Measurements from ENCODE around the gene CDC42BPB. TPM values are rescaled to one million over a fixed set of nuclear protein-coding genes. Genes with fewer than 3 reads are reported as not detected.

The CDC42BPB gene
- total RNA-seq, 1 experiment from 2014 or later, result 45.0 TPM

DNA sequence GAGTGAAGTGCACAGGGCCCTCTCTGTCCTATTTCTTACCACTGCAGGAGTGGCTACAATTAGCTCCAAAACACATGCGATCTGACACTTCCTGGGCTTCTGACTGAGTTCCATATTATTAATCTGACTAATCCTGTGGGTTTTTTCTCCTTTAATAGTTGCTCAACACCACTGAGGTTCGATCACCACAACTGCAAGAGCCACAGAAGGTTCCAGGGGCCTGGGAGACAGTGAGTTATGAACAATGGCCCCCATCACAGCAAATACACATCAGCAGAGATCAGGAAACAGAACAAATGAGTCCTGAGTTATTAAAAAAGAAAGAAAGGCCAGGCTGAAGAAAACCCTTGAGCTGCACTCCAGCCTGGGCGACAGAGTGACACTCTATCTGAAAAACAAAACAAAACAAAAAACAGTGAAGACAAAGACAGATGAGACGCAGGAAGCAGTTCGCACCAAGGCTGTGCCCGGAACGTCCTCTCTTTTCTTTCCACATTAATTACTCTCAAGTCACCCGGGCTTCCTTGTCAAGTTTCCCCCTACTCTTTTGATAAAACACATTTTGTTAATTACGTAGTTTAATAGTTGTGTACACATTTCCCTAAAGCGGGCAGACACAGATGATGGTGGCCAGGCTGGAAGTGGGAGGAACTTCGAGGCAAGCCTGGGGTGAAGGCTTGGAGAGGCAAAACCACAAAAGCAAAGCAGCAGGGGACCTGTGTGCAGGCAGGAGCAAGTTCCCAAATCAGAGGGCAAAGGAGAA, 42.7 kb downstream of the CDC42BPB start:
- in situ Hi-C loops (cut with HindIII; ENCODE audit: low pct_unique_long_range_greater_than_20kb, low sequenced_read_pairs), result no loop called here
- no peak for DNase-seq (ENCODE audit: low read depth, low spot score)

DNA sequence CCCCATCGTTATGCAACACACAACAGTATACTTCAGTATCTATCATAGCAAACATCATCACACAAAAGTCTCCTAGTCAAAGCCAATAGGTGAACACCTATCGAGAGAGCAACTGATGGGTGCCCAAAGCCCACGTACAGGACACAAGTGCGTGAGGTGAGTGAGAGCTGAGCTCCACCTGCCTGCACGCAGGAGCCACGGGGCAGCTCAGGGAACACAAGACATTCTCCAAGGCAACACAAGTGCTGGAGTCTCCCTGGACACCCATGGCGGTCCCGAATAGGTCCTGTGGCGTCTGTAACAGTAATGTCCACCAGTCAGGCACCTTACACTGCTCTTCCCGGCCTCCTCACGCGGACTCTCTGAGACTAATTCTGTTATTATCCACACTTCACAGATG, 44.3 kb downstream of the CDC42BPB start:
- in situ Hi-C loops (cut with HindIII; ENCODE audit: low pct_unique_long_range_greater_than_20kb, low sequenced_read_pairs), result no loop called here

DNA sequence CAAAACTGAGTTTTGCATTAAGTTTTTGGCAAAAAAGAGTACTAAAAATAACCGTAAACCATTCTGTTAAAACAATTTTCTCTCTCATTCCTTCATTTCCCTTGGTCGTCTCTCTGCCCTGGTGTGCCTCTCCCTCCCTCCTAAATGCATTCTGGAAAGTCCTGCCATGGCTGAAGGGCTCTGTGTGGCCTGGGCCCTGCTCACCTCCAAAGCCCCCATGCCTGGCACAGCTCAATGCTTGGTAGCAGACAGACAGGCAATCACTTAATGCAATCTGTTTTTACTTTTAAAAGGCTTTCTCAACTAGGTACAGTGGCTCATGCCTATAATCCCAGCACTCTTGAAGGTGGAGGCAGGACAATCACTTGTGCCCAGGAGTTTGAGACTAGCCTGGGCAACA, 47.8 kb downstream of the CDC42BPB start:
- in situ Hi-C loops (cut with HindIII; ENCODE audit: low pct_unique_long_range_greater_than_20kb, low sequenced_read_pairs), result no loop called here
- no peak for DNase-seq (ENCODE audit: low read depth, low spot score)

More for the DNA sequence above, 44.3 kb downstream of the CDC42BPB start:
- DNase-seq (ENCODE audit: low read depth, low spot score), result no peak

DNA sequence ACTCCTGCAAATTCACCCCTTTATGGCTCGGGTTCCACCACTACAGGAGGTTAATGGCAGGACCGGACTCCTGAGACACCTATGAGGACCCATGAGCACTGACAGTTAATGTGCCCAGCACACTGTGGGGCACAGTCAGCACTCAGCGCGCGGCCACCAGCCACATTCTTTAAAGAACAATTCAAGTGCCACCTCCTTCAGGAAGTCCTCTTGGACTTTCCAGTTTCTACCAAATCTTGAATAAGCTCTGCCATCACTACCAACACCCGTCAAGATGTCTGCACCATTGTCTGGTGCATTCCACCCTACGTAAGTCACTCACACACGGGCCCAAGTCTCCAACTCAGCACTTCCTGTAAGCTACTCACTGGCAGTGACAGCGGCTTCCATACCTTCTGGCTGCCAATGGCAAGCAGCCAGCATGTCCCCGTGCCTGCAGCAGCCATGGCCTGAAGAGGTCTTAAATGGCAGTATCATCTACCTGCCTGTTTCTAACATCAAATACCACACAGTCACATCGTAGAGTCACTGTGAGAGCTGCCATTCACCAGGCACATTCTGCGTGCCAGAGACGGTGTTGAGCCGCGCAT, 48.5 kb downstream of the CDC42BPB start:
- in situ Hi-C loops (cut with HindIII; ENCODE audit: low pct_unique_long_range_greater_than_20kb, low sequenced_read_pairs), result no loop called here

DNA sequence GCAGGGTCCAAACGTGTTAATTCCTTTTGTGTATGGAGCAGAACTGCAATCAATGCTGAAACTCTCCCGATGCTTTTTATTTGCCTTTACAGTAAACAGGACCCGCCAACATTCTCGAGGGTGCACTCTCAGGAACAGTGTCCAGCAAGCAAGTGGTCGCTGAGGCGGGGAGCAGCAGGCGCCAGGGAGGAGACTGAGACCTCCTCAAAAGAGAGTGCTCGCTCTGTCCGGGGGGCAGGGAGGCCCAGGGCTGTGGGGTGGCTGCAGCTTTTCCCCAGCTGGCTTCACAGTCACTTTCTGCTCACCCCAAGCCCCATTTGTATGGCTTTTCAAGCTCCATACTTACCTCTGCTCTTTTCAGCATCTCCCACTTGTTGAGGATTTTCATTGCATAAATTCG, 49.2 kb downstream of the CDC42BPB start:
- DNase-seq (ENCODE audit: low read depth, low spot score), result no peak
- in situ Hi-C loops (cut with HindIII; ENCODE audit: low pct_unique_long_range_greater_than_20kb, low sequenced_read_pairs), result no loop called here

More for the DNA sequence above, 48.5 kb downstream of the CDC42BPB start:
- DNase-seq (ENCODE audit: low read depth, low spot score), result no peak

DNA sequence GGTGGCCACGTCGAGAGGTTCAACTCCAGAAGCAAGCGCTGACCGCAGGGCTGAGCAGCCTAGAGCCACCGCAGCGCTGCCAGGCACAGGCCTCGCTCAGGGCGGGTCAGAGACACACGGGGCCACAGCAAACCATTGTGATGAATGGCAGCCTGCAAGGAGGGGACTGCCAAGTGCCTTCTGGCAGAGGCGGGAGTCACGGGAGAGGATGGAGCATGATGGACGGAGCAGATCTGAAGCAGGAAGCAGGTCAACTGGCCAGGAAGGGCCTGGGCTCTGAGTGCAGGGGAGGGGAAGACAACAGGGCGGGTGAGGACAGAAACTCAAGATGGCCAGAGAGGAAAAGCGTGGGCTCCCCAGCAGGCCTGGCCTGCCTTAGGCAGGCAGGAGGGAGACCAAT, 49.8 kb downstream of the CDC42BPB start:
- in situ Hi-C loops (cut with HindIII; ENCODE audit: low pct_unique_long_range_greater_than_20kb, low sequenced_read_pairs), result no loop called here
- no peak for DNase-seq (ENCODE audit: low read depth, low spot score)

DNA sequence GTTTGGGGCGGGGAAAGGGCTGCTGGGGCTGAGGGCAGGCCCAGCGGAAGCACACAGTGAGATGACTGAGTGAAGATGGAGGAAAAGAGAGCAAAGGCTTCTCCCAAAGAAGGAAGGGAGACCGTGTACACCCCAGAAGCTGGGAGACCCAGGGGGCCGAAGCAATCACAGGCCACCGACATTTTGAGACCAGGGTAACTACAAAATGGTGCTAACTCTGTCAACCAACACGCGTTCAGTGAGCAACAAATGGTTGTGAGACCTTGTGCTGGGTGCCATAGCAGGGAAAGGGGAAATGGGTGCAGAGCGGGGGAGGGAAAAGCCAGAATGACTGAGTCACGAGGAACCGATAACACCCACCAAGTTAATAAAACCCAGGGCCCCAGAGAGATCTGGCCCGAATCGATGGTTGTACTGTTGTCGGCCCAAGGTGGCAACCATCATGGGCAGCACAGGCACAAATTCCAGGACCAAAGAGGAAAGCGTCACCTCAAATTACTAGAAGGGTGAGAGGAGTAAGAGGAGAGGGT, 50.3 kb downstream of the CDC42BPB start:
- in situ Hi-C loops (cut with HindIII; ENCODE audit: low pct_unique_long_range_greater_than_20kb, low sequenced_read_pairs), result no loop called here
- DNase-seq (ENCODE audit: low read depth, low spot score), result no peak

DNA sequence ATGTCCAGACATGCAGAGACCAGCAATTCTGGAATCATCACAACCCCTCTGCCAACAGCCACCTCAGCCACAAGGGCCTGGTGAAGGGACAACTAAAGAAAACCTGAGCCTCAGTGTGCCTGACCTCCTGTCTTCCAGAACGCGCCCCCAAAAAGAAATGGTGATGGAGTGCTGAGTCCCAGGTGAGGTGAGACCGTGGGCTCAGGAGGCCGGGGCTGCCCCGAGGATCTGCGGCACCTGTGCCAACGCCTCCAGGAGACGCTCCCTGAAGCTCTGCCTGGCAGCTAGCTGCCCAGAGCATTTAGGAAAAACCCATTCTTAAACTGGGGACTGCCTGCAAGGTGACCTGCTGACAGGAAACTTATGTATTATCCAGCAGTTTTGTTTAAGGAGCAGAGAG, 51.2 kb downstream of the CDC42BPB start:
- in situ Hi-C loops (cut with HindIII; ENCODE audit: low pct_unique_long_range_greater_than_20kb, low sequenced_read_pairs), result no loop called here
- DNase-seq (ENCODE audit: low read depth, low spot score), result no peak

DNA sequence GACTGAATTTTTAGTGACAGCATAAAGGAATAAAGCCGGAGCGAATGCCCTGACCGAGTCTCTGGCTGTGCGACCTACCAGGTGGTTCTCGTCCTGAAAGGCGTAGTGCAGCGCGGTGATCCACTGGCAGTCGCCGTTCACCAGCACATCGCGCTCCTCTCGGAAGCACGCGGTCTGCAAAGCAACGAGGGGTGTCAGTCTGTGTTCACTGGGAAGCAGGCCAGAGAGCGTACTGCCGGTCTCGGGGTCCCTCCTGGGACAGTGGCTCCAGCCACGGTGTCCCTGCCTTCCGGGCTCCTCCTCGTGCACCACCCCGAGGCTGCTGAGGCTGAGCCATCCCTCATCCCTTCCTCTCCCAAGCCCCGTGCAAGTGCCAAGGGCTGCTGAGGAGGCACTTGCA, 53.5 kb downstream of the CDC42BPB start:
- no peak for DNase-seq (ENCODE audit: low read depth, low spot score)
- in situ Hi-C loops (cut with HindIII; ENCODE audit: low pct_unique_long_range_greater_than_20kb, low sequenced_read_pairs), result no loop called here

DNA sequence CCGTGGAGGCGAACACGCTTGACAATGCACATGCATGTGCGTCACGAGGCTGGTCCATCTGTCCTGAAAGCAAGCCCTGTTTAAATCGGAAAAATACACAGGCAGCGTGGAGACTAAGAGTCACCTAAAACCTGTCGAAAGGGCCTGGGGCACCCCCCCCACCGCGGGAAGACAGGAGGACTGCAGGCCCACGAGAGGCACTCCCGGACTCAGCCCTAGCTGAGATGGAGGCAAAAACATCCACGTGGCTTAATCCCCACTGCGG, 54.1 kb downstream of the CDC42BPB start:
- in situ Hi-C loops (cut with HindIII; ENCODE audit: low pct_unique_long_range_greater_than_20kb, low sequenced_read_pairs), result no loop called here
- no peak for DNase-seq (ENCODE audit: low read depth, low spot score)

DNA sequence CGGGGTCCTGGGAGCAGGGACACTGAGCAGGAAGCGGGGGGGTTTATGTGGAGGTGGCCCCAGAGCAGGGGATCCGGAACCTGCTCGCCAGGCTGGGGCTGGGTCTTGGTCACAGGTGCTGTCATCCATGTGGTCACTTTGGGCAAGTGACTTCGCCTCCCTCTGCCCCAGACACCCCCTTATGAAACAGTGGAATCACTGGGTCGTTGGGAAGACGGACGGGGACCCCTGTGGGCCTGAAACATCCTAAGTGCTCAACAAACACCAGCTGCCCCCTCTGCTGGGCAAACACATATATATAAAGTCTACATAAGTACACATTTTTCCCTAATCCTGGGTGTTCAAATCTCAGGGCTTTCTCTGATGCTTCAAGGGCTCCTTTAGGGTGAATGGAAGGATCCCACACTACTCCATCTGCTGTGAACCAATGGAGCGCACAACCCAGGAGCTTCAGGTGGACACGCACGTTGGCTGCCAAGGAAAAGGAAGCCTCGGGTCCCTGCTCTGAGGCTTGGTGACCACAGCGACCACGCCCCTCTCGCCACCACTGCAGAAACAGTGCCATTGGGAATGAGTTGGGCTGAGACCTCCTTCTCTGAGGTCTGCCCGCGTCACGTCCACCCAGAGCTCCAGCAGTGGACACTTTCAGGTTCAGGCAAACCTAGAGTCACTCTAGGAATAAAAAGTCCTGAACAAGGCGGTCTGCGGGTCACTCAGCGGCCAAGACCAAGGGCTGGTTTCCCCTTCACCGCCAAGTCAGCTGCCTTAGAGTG, 54.6 kb downstream of the CDC42BPB start:
- in situ Hi-C loops (cut with HindIII; ENCODE audit: low pct_unique_long_range_greater_than_20kb, low sequenced_read_pairs), result no loop called here
- DNase-seq (ENCODE audit: low read depth, low spot score), result no peak

DNA sequence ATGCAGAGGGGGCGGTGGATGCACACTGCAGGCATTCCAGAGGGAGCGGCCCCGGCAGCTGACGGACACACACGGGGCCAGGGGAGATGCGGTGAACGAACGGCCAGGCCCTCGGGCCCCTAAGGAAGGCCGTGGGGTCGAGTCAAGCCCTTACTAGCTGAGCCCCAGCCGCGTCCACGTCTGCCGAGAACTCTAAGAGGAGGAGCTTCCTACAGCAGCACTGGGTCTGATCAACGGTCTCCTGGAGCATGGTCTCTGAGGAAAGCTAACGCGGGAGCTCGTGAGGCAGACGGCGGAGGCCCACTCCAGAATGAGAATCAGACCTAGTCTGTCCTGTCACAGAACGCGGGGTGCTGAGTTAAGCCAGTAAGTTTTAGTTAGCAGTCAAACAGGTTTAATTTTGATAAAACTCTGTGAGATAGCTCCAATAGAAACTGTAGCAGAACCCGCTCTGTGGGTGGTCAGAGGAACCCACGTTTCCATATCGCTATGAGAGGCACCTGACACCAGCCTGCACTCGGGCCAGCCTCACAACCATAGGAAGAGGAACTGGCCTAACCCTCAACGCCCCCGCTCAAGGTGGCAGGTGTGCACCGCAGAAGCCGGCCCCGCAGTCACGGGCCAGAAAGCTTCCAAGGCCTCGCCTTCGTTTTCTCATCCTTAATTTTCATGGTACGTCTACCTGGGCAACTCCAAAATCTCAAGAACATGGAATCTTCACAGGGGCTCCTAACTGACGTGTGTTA, 55.5 kb downstream of the CDC42BPB start:
- in situ Hi-C loops (cut with HindIII; ENCODE audit: low pct_unique_long_range_greater_than_20kb, low sequenced_read_pairs), result no loop called here
- no peak for DNase-seq (ENCODE audit: low read depth, low spot score)

DNA sequence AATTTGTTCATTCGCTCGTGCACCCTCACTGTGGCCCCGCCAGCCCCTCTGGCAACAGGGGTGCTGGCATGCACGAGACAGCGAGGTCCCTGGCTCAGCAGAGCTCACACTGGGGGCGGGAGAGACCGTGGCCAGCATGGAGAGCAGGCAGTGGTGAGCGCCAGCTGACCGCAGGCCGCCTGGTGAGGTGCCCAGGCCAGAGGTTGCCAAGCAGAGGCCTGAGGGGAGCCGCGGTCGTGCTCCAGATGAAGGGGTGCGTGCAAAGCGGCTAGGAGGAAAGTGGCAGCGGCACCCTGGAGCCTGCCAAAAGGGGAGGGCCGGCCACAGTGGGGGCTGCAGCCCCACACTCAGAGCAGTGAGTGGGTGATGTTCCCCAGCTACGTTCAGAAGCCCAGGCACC, 56.1 kb downstream of the CDC42BPB start:
- no peak for DNase-seq (ENCODE audit: low read depth, low spot score)
- in situ Hi-C loops (cut with HindIII; ENCODE audit: low pct_unique_long_range_greater_than_20kb, low sequenced_read_pairs), result no loop called here

DNA sequence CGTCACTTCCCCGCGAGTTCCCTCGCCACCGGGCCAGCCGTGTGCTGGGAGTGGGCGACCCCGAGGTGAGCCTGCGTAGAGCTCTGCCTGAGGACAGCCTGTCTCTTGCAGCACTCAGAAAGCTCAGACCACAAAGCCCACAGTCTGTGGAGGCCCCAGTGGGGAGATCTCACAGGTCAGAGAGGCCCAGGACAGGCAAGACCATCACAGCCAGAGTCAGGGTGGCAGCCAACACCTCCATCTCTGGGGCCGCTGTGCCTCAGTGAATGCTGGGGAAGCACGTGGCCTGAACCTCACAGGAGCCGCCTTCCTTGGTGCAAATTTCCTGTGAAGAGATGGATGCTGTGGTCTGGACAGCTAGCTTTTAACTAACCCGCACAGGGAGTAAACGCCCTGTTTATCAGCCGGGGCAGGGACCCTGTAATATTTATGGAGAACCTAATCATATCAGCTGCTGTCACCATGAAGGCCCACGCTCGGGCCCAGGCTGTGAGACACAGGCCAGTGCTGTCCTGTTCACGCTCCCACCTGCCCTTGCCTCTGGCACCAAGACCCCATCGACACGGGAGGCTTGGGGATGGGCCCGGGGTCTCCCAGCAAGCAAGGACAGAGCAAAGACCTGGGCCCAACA, 56.9 kb downstream of the CDC42BPB start:
- in situ Hi-C loops (cut with HindIII; ENCODE audit: low pct_unique_long_range_greater_than_20kb, low sequenced_read_pairs), result no loop called here

DNA sequence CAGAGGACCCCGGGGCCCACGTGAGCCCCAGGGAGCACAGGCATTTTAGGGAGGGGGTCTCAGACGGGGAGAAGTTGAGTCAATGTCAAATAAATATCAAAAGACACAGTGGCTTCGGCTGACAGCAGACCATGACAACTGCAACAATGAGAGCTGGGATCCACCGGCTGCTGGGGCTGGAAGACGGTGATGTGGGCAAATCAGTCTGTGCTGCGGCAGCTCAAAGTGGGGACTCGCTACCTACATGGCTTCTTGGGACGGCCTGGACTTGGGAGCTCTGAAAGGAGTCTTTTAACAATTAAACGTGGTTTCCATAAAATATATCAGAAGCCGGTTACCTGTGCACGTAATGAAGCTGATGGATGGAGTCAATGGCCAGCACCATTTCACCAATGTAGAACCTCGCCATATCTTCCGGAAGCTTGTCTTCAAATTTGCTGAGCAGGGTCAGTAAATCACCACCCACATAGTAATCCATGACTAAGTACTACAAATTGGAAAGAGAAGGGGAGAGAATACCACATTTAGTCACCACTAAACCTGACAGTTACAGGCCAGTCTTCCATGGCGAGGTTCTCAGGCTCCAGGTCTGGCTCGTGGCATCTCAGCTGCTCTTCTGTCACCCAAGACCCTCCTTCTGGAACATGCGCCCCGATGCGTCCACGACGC, 58.0 kb downstream of the CDC42BPB start:
- DNase-seq (ENCODE audit: low read depth, low spot score), result no peak
- in situ Hi-C loops (cut with HindIII; ENCODE audit: low pct_unique_long_range_greater_than_20kb, low sequenced_read_pairs), result loop anchor here (25.0 kb wide), 1 partner anchor 337 kb away; no protein-coding TSS in a partner anchor

More for the DNA sequence above, 56.9 kb downstream of the CDC42BPB start:
- no peak for DNase-seq (ENCODE audit: low read depth, low spot score)

DNA sequence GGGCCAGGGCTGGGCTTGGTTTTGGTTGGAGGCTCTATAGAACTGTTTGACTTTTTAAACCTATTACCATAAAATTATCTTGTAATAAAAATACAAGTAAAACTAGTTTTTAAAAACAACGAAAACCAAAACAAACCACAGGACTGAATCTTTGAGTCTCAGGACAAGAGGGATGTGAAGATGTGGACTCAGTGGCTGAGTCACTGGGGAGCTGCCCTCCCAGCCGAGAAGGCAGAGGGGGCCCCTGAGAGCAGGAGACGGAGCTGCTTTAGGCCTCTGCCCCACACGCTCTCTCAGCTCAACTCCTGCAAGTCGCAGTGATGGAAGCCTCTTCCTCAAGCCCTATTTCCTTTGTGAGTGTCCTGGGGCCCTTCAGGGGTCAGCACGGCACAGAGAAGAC, 59.0 kb downstream of the CDC42BPB start:
- no peak for DNase-seq (ENCODE audit: low read depth, low spot score)
- in situ Hi-C loops (cut with HindIII; ENCODE audit: low pct_unique_long_range_greater_than_20kb, low sequenced_read_pairs), result loop anchor here (25.0 kb wide), 1 partner anchor 336 kb away; no protein-coding TSS in a partner anchor

DNA sequence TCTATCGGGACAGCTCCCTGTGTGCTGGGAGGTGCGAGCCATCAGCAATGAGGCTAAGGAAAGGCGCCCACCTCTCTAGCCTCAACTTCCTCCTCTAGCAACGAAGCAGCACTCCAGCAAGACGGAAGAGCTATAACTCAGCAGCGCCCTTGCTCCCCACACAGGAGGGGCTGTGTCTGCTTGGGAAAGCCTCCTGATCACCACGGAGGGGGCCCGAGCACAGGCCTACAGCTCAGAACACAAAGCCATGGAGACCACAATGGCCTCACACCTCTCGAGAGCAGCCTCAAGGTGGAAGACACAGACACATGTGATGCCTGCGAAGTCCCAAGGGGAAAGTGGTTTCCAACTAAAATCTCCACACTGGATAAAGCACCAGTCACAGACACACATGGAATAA, 60.4 kb downstream of the CDC42BPB start:
- no peak for DNase-seq (ENCODE audit: low read depth, low spot score)
- in situ Hi-C loops (cut with HindIII; ENCODE audit: low pct_unique_long_range_greater_than_20kb, low sequenced_read_pairs), result loop anchor here (25.0 kb wide), 1 partner anchor 335 kb away; no protein-coding TSS in a partner anchor
